Activated T-cell treated with anti-CD3 and anti-CD28 coated beads, Interleukin-2, amount 50 U/mL, for 72 hours (primary cell): ENCODE results near the gene SGMS1. TPM values are rescaled to one million over a fixed set of nuclear protein-coding genes. Genes with fewer than 3 reads are reported as not detected.

ENCODE experiments used
- ATAC-seq, 2 donors: fragments of 150-1000 bp; cut with Tn5 transposase; replicated peaks in 1 of 2; 2 replicates each; pipeline ENCODE4 v1.10.0; 2021; ENCODE audit warnings: moderate library complexity in 2 of 2, mild to moderate bottlenecking in 1 of 2
- DNase-seq, 2 donors: peaks; one replicate each; pipeline ENCODE4 v3.0.0; 2021 to 2022; ENCODE audit warnings: mixed read lengths in 1 of 2
- H3K27ac Mint-ChIP-seq: one replicate; pipeline ENCODE4 v1.8.0; 2022; ENCODE audit warnings: mild to moderate bottlenecking, moderate library complexity, mixed read lengths
- H3K27me3 Mint-ChIP-seq: one replicate; pipeline ENCODE4 v1.8.0; 2022; ENCODE audit warnings: low read depth, mixed read lengths
- H3K36me3 Mint-ChIP-seq, 2 donors: one replicate each; pipeline ENCODE4 v1.8.0; 2022; ENCODE audit warnings: mixed read lengths in 2 of 2, mild to moderate bottlenecking in 1 of 2; ENCODE audit not compliant: insufficient read depth in 2 of 2
- H3K4me1 Mint-ChIP-seq: one replicate; pipeline ENCODE4 v1.8.0; 2022; ENCODE audit warnings: low read depth, mixed read lengths
- H3K4me3 Mint-ChIP-seq, 2 donors: one replicate each; pipeline ENCODE4 v1.8.0; 2022; ENCODE audit warnings: mild to moderate bottlenecking in 2 of 2, mixed read lengths in 2 of 2, moderate library complexity in 2 of 2
- H3K9me3 Mint-ChIP-seq, 2 donors: one replicate each; pipeline ENCODE4 v1.8.0; 2022; ENCODE audit warnings: mixed read lengths in 2 of 2
- total RNA-seq, 2 donors: library from RNA; stranded (reverse); gene quantifications; one replicate each; pipeline ENCODE4 v1.2.3, GENCODE V29; 2022

Gene SGMS1
- total RNA-seq, 2 donors from 2014 or later: 8.9 to 9.7 TPM

DNA sequence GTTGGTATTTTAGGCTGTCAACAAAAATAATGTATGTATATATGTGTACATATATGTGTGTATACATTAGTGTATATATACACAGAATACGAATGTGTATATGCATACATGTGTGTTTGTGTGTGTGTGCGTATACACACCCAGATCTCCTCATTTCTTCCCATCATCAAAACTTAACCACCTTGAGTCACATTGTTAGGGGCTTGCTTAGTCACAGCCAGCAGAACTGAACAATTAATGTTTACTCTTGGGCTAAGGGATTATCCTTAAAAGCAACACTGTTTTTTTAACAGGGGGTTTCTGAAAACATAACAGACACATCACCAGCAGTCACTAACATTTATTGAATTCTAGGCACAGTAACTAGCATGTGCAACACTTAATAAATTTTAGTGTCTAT is 289.5 kb downstream of the SGMS1 start:
- Mint-ChIP-seq H3K4me1 (peaks cover 29% of the 10 kb centered on the region), H3K36me3 (peaks cover under 1 to 3% of the 10 kb centered on the region in 2 donors), H3K27me3 (no peaks in the 10 kb centered on the region), H3K4me3 (no peak overlapping the region), H3K27ac (no peak overlapping the region), H3K9me3 (no peaks in the 10 kb centered on the region)
- DNase-seq (no peak), ATAC-seq (peak; percentile 50 to 81)

DNA sequence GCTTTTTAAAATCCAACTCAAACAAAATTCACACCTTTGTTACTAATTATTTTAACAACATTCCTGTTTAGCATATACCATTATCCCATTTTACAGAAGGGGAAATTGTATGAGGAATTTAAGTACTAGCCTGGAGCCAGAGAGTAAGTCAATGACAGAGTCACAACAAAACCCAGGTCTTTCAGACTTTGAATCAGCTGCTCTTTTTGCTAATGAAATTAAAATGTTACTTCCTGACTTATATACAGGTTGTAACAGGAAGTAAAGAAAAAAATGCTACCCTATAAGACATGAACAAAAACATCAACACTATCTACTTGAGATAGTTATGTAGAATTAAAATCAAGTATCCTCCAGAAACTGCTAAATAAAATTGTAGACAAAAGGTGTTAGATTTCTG is 289.9 kb downstream of the SGMS1 start:
- no peak overlapping the region for H3K27ac Mint-ChIP-seq
- H3K27me3 Mint-ChIP-seq: no peaks in the 10 kb centered on the region
- no peak for DNase-seq
- peaks cover 29% of the 10 kb centered on the region for H3K4me1 Mint-ChIP-seq
- H3K36me3 Mint-ChIP-seq: no peaks in the 10 kb centered on the region
- peak in 1 of 2 donors; percentile 50 for ATAC-seq
- no peaks in the 10 kb centered on the region for H3K9me3 Mint-ChIP-seq
- H3K4me3 Mint-ChIP-seq: no peak overlapping the region

DNA sequence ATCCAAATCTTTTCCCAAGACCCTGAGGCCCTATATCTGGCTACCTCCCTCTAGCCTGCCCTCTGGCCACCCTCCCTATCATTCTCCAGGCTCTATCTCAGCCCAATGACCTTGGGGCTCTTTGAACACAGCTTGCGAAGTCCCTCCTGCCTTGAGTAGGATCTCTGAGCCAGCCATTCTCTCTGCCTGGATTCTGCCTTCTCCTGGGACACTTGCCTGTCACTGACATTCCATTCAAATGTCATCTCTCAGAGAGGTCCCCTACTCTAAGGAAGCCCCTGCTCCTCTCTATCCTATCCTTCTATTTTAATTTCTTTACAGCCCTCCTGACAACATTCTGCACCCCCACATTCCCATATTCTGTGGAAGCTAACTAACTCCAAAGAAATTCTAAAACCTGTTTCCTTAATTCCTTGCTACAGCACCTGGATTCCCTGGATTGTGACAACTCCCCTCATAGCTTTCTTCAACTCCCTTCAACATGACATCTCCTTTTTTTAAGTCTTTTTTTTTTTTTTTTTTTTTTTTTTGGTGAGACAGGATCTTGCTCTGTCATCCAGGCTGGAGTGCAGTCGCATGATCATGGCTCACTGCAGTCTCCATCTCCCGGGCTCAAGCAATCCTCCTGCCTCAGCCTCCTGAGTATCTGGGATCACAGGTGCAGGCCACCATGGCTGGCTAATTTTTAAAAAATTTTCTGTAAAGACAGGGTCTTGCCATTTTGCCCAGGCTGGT is 291.5 kb downstream of the SGMS1 start:
- H3K27ac Mint-ChIP-seq: no peak overlapping the region
- H3K27me3 Mint-ChIP-seq: no peaks in the 10 kb centered on the region
- no peak for DNase-seq
- no peaks in the 10 kb centered on the region for H3K36me3 Mint-ChIP-seq
- H3K4me3 Mint-ChIP-seq: no peak overlapping the region
- H3K9me3 Mint-ChIP-seq: no peaks in the 10 kb centered on the region
- ATAC-seq: no peak
- peaks cover 31% of the 10 kb centered on the region for H3K4me1 Mint-ChIP-seq

DNA sequence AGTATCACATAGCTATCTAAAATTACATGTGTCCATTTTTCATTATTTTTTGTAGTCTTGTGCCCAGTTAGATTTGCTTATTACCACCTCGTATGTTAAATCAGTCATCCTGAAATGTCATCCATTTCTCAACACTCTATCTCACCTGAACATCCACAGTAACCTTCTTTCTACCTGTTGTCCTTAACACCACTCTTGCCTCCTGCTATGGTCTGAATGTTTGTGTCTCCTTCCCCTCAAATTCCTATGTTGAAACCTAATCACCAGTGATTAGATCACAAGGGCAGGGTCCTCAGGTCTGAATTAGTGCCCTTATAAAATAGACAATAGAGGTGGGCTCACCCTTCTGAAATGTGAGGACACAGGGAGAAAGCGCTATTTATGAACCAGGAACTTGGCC is 292.3 kb downstream of the SGMS1 start:
- DNase-seq (no peak), ATAC-seq (no peak)
- H3K4me3 Mint-ChIP-seq: no peak overlapping the region
- H3K36me3 Mint-ChIP-seq: no peaks in the 10 kb centered on the region
- H3K27me3 Mint-ChIP-seq: no peaks in the 10 kb centered on the region
- H3K27ac Mint-ChIP-seq: no peak overlapping the region
- H3K9me3 Mint-ChIP-seq: no peaks in the 10 kb centered on the region
- peaks cover 39% of the 10 kb centered on the region for H3K4me1 Mint-ChIP-seq

DNA sequence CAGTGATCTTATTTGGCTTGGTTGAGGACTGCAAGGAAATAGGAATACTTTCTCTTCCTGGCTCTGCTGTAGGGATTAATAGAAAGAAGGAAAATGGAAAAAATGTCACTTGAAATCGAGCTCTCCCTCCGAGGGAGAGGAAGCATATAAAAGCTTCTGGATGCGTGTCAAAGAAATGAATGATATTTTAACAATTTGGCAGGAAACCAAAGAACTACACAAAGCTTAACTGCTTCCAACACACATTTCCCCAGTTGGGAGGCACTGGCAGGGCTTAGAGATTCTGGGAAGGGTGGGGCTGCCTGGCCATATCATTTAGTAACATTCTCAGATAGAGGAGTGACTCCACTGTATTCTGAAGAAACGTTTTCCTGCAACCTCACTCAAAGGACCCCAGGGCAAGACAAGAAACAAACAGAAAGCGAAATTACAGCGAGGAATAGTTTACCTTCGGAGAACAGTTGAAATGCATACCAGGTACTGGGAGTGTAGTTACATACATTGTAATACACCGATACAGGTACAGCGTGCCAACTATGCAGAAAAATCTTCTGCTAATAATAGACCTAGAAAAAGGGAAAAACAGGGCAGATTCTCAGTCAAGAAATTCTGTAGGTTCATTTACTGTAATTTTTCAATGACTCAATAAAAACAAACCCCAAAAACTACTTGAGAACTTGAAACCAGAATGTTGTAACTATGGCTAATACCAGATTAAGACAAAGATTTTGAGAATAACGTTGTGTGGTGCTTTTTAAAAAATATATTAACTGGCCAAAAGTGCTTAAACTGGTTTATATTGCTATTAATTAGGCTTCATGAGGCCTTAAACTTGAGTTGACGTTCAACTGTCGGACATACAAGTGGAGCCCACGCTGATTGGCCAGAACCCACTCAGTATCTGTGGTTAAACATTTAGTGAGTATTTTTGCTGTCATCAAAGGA is 296.7 kb downstream of the SGMS1 start:
- no peak for ATAC-seq
- Mint-ChIP-seq H3K27ac (no peak overlapping the region), H3K4me3 (peak overlapping the region; percentile 46 to 60), H3K4me1 (peaks cover 35% of the 10 kb centered on the region), H3K9me3 (no peaks in the 10 kb centered on the region), H3K36me3 (peaks cover 0 to 2% of the 10 kb centered on the region in 2 donors), H3K27me3 (no peaks in the 10 kb centered on the region)
- DNase-seq: no peak

DNA sequence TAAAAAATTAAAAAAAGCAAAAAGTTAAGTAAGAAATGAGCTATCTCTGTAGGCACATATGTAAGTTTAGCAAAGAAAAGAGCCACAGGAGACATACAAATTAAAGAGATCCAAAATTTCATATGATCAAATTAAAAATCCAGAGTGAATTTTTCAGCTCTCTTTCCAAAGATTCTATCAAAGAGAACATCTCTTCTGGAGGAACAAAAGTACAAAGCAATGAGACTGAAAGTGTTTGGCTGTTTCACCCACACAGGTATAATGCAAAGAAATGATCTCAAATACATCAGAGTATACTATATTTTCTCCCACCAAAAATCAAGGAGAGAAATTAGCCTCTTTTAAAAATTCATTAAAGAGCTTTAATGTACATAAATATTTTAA is 297.6 kb downstream of the SGMS1 start:
- Mint-ChIP-seq H3K9me3 (no peaks in the 10 kb centered on the region), H3K4me3 (no peak overlapping the region), H3K4me1 (peaks cover 35% of the 10 kb centered on the region), H3K27ac (no peak overlapping the region), H3K36me3 (peaks cover 0 to 2% of the 10 kb centered on the region in 2 donors), H3K27me3 (no peaks in the 10 kb centered on the region)
- DNase-seq (no peak), ATAC-seq (no peak)

DNA sequence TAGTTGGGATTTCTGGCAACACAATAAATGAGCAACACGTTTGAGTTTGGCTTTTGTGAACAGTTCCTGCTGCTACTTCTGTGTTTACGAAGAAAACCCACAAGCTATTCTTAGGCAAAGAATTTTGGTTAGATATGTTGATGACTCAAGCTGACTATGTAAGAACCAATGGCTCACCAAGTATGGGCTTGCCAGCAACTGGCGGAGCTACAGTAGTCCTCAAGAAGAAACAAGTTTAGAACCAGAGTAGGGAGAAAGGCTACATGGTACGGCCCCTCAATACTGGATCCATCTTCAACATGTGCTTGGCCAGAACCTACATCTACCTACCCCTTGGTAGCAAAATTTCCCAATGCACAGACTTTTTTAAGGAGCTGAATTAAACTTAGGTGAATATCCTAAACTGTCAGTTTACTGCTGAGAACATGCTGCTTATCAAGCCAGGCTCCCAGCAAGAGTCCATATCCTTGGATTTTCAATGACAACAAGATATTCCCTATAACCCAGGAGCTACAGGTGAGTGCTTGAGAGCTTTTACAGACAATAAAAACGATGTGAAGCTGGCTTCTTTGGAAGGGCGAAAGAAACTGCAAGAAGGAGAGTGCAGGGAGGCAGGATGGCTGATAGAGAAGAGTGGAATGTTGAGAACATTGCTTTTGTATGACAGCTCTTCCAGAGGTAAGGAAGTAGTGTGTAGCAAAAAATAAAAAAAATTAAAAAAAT is 298.1 kb downstream of the SGMS1 start:
- DNase-seq: peak; percentile 19 to 37
- peak; percentile 98 to 99 for ATAC-seq
- no peaks in the 10 kb centered on the region for H3K9me3 Mint-ChIP-seq
- peaks cover 35% of the 10 kb centered on the region for H3K4me1 Mint-ChIP-seq
- H3K36me3 Mint-ChIP-seq: peaks cover 0 to 2% of the 10 kb centered on the region in 2 donors
- no peaks in the 10 kb centered on the region for H3K27me3 Mint-ChIP-seq
- peak overlapping the region in 1 of 2 donors; percentile 48 for H3K4me3 Mint-ChIP-seq
- peak overlapping the region; percentile 60 for H3K27ac Mint-ChIP-seq

DNA sequence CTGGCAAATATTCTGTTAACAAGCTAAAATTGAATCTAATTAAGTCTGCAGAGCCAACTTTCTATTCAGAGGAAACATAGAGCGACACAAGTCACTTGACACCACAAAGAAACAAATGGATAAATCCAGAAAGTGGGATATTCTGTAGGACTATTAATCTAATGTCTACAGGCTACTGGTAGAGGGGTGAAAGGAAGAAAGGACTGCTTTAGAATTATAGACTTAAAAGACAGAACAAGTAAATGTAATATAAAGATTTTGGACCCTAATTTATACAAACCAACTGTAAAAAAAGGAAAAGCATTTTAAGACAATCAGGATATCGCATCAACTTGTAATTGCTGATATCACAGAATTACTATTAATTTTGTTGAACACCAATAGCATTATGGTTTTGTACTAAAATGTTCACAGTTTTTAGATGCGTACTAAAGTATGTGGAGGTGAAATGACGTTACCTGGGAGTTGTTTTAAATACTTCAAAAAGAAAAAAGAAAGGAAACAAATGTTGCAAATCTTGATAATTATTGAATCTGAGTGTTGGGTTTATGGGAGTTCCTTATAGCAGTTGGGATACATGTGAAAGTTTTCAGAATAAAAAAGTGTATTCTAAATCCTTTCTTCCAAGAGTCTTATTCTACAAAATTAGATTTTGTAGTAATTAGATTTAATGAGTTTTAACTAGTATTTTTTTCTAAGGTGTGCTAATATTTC is 298.9 kb downstream of the SGMS1 start:
- Mint-ChIP-seq H3K27me3 (no peaks in the 10 kb centered on the region), H3K36me3 (peaks cover 2% of the 10 kb centered on the region in 2 donors), H3K9me3 (no peaks in the 10 kb centered on the region), H3K4me1 (peaks cover 28% of the 10 kb centered on the region), H3K4me3 (no peak overlapping the region), H3K27ac (no peak overlapping the region)
- no peak for ATAC-seq
- DNase-seq: no peak

DNA sequence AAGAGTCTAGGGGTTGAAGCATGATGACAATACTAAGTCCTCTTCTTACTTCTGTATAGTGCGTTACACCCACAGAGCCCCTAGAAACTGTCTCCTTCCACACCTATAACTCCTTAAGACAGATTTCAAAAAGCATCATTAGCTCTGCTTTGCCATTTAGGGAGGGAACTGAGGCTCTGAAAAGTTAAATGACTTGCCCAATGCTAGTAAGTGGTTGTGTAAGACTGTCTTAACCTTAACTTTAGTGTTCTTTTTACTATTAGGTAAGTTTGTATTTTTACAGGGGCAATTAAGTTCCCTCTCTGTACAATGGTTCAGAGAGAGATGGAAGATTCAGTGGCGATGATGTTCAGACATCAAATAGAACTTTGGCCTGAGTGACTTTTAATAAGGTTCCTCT is 299.7 kb downstream of the SGMS1 start:
- Mint-ChIP-seq H3K4me1 (peaks cover 28% of the 10 kb centered on the region), H3K27ac (no peak overlapping the region), H3K36me3 (peaks cover 2% of the 10 kb centered on the region in 2 donors), H3K27me3 (no peaks in the 10 kb centered on the region), H3K9me3 (no peaks in the 10 kb centered on the region), H3K4me3 (no peak overlapping the region)
- ATAC-seq (no peak), DNase-seq (no peak)

DNA sequence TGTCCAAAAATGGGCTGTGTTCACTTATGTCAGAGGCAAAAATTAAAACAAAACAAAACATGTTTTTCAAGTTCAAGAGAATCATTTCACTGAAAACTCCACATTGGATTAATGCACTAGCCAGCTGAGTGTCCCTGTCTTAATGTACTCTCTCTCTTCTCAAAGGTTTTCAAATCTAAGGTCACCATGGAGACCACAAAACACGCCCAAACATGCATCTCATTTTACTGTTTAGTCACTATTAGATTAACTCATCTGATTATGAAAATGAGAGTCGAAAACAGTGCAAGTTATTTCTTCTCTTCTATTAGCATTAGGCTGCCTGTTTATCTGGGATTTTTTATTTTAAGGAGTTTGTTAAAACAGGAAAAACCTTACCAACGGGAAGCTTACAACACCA is 301.7 kb downstream of the SGMS1 start:
- ATAC-seq: no peak
- no peak overlapping the region for H3K27ac Mint-ChIP-seq
- peaks cover 2% of the 10 kb centered on the region in 2 donors for H3K36me3 Mint-ChIP-seq
- H3K4me1 Mint-ChIP-seq: peaks cover 24% of the 10 kb centered on the region
- no peaks in the 10 kb centered on the region for H3K27me3 Mint-ChIP-seq
- no peaks in the 10 kb centered on the region for H3K9me3 Mint-ChIP-seq
- DNase-seq: no peak
- H3K4me3 Mint-ChIP-seq: no peak overlapping the region

DNA sequence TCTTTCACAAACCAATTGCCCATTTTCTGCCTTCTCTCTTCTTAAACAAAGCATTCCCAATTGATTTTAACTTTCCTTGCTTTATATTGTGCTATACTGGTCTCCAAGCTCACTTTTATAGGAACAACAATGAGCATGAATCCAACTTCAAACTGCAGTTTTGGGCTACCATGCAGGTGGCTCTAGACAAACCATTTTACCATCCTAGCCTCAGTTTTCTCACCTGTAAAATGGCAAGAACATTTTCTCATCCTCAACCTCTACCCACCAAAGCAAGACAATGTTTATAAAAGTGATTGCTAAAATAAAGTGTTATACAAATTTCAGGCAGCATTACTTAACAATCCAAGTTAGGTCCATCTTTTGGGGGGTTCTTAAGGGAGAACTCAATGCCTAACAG is 305.6 kb downstream of the SGMS1 start:
- Mint-ChIP-seq H3K4me3 (no peak overlapping the region), H3K36me3 (peaks cover 1 to 2% of the 10 kb centered on the region in 2 donors), H3K27ac (no peak overlapping the region), H3K9me3 (no peaks in the 10 kb centered on the region), H3K27me3 (no peaks in the 10 kb centered on the region), H3K4me1 (peaks cover 6% of the 10 kb centered on the region)
- no peak for DNase-seq
- ATAC-seq: no peak

DNA sequence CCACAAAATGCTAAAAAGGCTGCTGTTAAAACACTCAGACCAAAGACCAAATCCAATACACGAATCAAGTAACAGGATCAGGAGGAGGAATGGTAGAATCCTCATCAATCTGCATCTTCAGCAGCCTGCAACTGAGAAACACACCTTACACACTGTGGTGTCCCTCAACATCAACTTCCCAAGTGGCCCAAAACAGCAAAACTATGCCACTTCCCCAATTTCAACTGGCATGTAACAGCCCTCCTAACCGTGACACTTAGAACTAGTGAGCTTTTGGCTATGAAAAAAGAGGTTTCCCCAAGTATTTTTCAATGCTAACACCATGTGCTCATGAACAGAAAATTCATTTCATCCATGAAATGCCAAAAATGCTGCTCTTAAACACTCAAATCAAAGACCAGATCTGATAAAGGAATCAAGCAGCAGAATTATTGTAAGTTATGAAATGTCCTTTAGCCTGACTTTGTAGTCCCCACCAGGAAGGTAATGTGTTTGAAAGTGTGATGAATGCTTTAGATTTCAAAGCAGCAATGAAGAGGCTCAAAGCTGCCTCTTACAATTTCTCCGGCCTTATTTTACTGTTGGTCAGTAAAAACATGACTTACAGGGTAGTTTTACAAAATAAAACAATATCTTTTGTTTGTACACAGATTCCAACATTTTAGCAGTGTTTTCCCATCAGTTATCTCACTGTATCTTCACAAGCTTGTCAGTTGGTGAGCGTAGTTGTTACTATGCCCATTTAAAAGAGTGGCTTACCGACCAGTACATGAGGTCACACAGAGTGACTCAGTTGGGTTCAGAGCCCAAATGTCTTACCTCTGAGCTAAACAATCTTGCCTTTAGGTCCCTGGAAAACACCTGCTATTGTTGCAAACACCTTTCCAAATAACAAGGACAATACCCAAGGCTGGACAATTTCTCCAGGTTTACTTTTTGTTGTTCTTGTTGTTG is 306.8 kb downstream of the SGMS1 start:
- no peaks in the 10 kb centered on the region for H3K9me3 Mint-ChIP-seq
- H3K36me3 Mint-ChIP-seq: peaks cover 2% of the 10 kb centered on the region in 2 donors
- H3K4me3 Mint-ChIP-seq: no peak overlapping the region
- H3K27me3 Mint-ChIP-seq: no peaks in the 10 kb centered on the region
- DNase-seq (no peak), ATAC-seq (no peak)
- peaks cover 12% of the 10 kb centered on the region for H3K4me1 Mint-ChIP-seq
- no peak overlapping the region for H3K27ac Mint-ChIP-seq
